ENCODE measurements around the gene OR10A6. TPM values are rescaled to one million over a fixed set of nuclear protein-coding genes. Genes with fewer than 3 reads are reported as not detected.
A peak's percentile ranks its signal among the peaks of the same experiment; 100 is the strongest.

Gene OR10A6
- total RNA-seq, 1 donor from 2014 or later: not detected

DNA sequence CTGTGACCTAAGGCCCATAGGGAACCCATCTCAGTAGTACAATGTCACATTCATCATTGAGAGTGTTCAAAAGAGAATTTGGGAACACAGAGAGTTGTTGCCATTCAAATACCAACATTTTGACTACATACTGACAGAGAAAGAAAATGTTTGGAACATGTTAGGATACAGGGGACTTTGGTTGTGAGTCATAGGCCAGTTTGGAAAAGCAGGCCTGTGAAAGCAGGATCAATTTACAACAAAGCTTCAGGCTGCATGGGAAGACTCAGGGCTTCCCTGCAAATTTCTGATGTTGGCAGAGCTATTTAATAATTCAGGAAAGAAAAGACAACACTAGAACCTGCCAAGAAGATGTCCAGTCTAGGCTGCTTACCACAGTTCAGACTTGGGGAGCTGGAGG, 33.8 kb upstream of the OR10A6 start:
- no peak for DNase-seq (ENCODE audit: extremely low spot score, unreplicated experiment)
- H3K4me3 Mint-ChIP-seq (ENCODE audit: unreplicated experiment): no peak overlapping the region
- TF ChIP-seq, protein P1, sequence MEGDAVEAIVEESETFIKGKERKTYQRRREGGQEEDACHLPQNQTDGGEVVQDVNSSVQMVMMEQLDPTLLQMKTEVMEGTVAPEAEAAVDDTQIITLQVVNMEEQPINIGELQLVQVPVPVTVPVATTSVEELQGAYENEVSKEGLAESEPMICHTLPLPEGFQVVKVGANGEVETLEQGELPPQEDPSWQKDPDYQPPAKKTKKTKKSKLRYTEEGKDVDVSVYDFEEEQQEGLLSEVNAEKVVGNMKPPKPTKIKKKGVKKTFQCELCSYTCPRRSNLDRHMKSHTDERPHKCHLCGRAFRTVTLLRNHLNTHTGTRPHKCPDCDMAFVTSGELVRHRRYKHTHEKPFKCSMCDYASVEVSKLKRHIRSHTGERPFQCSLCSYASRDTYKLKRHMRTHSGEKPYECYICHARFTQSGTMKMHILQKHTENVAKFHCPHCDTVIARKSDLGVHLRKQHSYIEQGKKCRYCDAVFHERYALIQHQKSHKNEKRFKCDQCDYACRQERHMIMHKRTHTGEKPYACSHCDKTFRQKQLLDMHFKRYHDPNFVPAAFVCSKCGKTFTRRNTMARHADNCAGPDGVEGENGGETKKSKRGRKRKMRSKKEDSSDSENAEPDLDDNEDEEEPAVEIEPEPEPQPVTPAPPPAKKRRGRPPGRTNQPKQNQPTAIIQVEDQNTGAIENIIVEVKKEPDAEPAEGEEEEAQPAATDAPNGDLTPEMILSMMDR (IDR thresholded peaks at IDR 0.05): no peak
- H3K4me1 Mint-ChIP-seq (ENCODE audit: unreplicated experiment): peaks cover 50% of the 10 kb centered on the region
- H3K9me3 Mint-ChIP-seq (ENCODE audit: unreplicated experiment): no peaks in the 10 kb centered on the region
- H3K36me3 Mint-ChIP-seq (ENCODE audit: unreplicated experiment): no peaks in the 10 kb centered on the region
- H3K27ac Mint-ChIP-seq (ENCODE audit: unreplicated experiment): peak overlapping the region; percentile 84
- no peaks in the 10 kb centered on the region for H3K27me3 Mint-ChIP-seq (ENCODE audit: unreplicated experiment)

DNA sequence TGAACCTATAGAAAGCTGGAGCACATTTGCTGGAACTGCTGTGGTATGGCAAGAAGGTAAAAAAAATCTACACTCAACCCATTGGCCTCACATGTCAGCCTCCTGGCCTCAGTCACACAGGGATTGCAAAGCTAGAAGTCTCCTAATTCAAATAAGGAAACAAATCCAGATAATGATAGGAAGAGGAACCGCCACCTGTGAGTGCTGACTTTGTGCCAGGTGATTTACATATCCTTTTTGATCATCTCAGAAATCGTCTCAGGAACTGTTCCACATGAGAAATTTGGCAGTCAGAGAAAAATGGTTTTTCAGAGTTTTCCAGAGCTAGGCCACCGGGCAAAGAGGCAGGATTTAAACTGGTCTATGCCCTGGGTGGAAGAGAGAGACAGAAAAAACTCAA, 33.2 kb upstream of the OR10A6 start:
- no peaks in the 10 kb centered on the region for H3K36me3 Mint-ChIP-seq (ENCODE audit: unreplicated experiment)
- H3K9me3 Mint-ChIP-seq (ENCODE audit: unreplicated experiment): no peaks in the 10 kb centered on the region
- TF ChIP-seq, protein P1 (IDR thresholded peaks at IDR 0.05): no peak
- peak overlapping the region; percentile 84 for H3K27ac Mint-ChIP-seq (ENCODE audit: unreplicated experiment)
- no peak for DNase-seq (ENCODE audit: extremely low spot score, unreplicated experiment)
- H3K4me1 Mint-ChIP-seq (ENCODE audit: unreplicated experiment): peaks cover 44% of the 10 kb centered on the region
- H3K4me3 Mint-ChIP-seq (ENCODE audit: unreplicated experiment): no peak overlapping the region
- no peaks in the 10 kb centered on the region for H3K27me3 Mint-ChIP-seq (ENCODE audit: unreplicated experiment)

DNA sequence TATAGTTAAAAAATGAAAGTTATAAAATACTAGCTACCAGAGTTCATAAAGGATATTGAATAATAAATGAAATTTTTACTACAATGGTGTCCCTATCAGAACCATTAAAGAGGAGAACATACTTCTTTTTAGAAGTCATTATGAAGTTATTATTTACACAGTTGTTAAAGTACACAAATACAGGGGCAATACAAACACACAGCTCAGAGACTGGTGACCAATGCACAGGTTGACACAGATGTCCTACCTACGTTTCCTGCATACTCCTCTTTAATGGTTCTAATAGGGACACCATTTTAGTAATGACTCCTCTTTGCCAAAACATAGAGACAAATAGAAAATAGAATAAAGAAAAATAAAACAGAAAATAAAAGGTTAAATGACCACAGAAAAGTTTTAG, 24.1 kb upstream of the OR10A6 start:
- Mint-ChIP-seq H3K4me1 (ENCODE audit: unreplicated experiment) (no peaks in the 10 kb centered on the region), H3K36me3 (ENCODE audit: unreplicated experiment) (no peaks in the 10 kb centered on the region), H3K27ac (ENCODE audit: unreplicated experiment) (no peak overlapping the region), H3K9me3 (ENCODE audit: unreplicated experiment) (peaks cover 3% of the 10 kb centered on the region), H3K4me3 (ENCODE audit: unreplicated experiment) (no peak overlapping the region), H3K27me3 (ENCODE audit: unreplicated experiment) (peaks cover under 1% of the 10 kb centered on the region)
- DNase-seq (ENCODE audit: extremely low spot score, unreplicated experiment): no peak
- TF ChIP-seq, protein P1 (IDR thresholded peaks at IDR 0.05): no peak

DNA sequence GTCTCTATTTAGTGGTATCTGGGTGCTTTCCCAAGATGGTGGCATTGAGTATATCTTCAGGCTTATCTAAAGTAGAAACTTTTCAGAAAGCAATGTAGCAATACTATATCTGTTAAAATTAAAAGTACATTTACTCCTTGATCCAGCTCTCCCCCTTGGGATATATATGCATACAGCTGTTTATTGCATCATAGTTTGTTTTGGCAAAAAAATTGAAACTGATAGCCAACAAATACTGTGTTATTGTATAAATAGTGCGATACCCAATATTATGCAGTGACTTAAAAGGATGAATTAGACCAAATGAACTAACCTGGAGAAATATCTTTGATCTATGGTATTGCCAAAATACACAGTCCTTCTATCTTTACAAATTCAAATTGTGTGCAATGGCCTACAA, 18.9 kb upstream of the OR10A6 start:
- peaks cover 2% of the 10 kb centered on the region for H3K4me1 Mint-ChIP-seq (ENCODE audit: unreplicated experiment)
- TF ChIP-seq, protein P1 (IDR thresholded peaks at IDR 0.05): no peak
- H3K4me3 Mint-ChIP-seq (ENCODE audit: unreplicated experiment): no peak overlapping the region
- H3K27ac Mint-ChIP-seq (ENCODE audit: unreplicated experiment): no peak overlapping the region
- H3K27me3 Mint-ChIP-seq (ENCODE audit: unreplicated experiment): peaks cover 8% of the 10 kb centered on the region
- no peaks in the 10 kb centered on the region for H3K9me3 Mint-ChIP-seq (ENCODE audit: unreplicated experiment)
- H3K36me3 Mint-ChIP-seq (ENCODE audit: unreplicated experiment): no peaks in the 10 kb centered on the region
- no peak for DNase-seq (ENCODE audit: extremely low spot score, unreplicated experiment)

GRCh38 chr11:7944123-7944522, 13.1 kb upstream of the OR10A6 start:
- H3K4me1 Mint-ChIP-seq (ENCODE audit: unreplicated experiment): peaks cover 2% of the 10 kb centered on the region
- H3K27me3 Mint-ChIP-seq (ENCODE audit: unreplicated experiment): peaks cover 18% of the 10 kb centered on the region
- H3K27ac Mint-ChIP-seq (ENCODE audit: unreplicated experiment): no peak overlapping the region
- H3K36me3 Mint-ChIP-seq (ENCODE audit: unreplicated experiment): peaks cover 7% of the 10 kb centered on the region
- TF ChIP-seq, protein P1 (IDR thresholded peaks at IDR 0.05): no peak
- peaks cover 18% of the 10 kb centered on the region for H3K9me3 Mint-ChIP-seq (ENCODE audit: unreplicated experiment)
- H3K4me3 Mint-ChIP-seq (ENCODE audit: unreplicated experiment): no peak overlapping the region
- DNase-seq (ENCODE audit: extremely low spot score, unreplicated experiment): no peak
